ENCODE data around the gene CARS2.

- TF ChIP-seq EZH2phosphoT487 (conservative IDR thresholded peaks at IDR 0.05; ENCODE audit: low read length) = no peak
- TF ChIP-seq CTCF (IDR thresholded peaks at IDR 0.05; ENCODE audit: insufficient read depth, low read length, poor library complexity, severe bottlenecking) = no peak
Measured at GRCh38 chr13:110610955-110611595, 94.8 kb downstream of the CARS2 start.
